K562 (cell line): ENCODE measurements around the gene RHBG. TPM values are rescaled to one million over a fixed set of nuclear protein-coding genes. Genes with fewer than 3 reads are reported as not detected.

Experiments
- ATAC-seq: fragments of 200-7000 bp; cut with Tn5 transposase; 3 replicates; pipeline ENCODE4 v1.9.1; 2020; ENCODE audit warnings: moderate library complexity
- BruUV-seq: library from RNA; stranded (reverse); fragments of 400-500 nt; replicated peaks from 2 replicates; lab custom pipeline; 2021; lab: Mats Ljungman, UMichigan
- CTCF ChIA-PET: fragments of 300-600 bp; formaldehyde crosslinking; extraction: SDS; loops from one replicate; lab custom pipeline; 2021; ENCODE audit warnings: low intra/inter-chr PET ratio; lab: Yijun Ruan, JAX
- POLR2A ChIA-PET: fragments of 300-600, 350-650 bp; sonication (Branson Sonifier 250); formaldehyde crosslinking; extraction: SDS; loops from one replicate; lab custom pipeline; 2021; ENCODE audit warnings: antibody characterized with exemption, inconsistent platforms; lab: Yijun Ruan, JAX
- DNase-seq, 4 experiments: peaks; one replicate each; pipeline versions ENCODE4 v3.0.0 to v3.0.0-alpha.2; 2011 to 2018; ENCODE audit warnings: low spot score in 3 of 4, mixed read lengths in 3 of 4; ENCODE audit errors: extremely low read depth in 1 of 4
- FAIRE-seq: peaks from 2 replicates; lab custom pipeline; 2011; peaks lifted over from hg19 to GRCh38; lab: Jason Lieb, UNC
- H2AFZ ChIP-seq: 2 replicates; pipeline ENCODE4 v1.6.0; 2011; ENCODE audit warnings: low read depth, low read length, control low read depth, inconsistent platforms
- H3K27ac ChIP-seq: fragments of 200-600 bp; 3 replicates; pipeline ENCODE4 v1.8.0; 2011; ENCODE audit warnings: low read depth, mild to moderate bottlenecking, control low read depth, inconsistent platforms, low read length, moderate library complexity, mixed read lengths; ENCODE audit errors: extremely low read depth
- H3K27me3 ChIP-seq, 2 experiments: fragments of 300-600 bp in 1 of 2; 2 replicates in 1 of 2; 3 replicates in 1 of 2; pipeline versions ENCODE4 v1.6.0 to v1.8.0; 2011; ENCODE audit warnings: inconsistent platforms in 2 of 2, low read length in 2 of 2, mild to moderate bottlenecking in 1 of 2, mixed read lengths in 1 of 2, moderate library complexity in 1 of 2; ENCODE audit not compliant: control insufficient read depth in 2 of 2, insufficient read depth in 2 of 2
- H3K36me3 ChIP-seq: fragments of 300-600 bp; 3 replicates; pipeline ENCODE4 v1.8.0; 2011; ENCODE audit warnings: mild to moderate bottlenecking, low read length, inconsistent platforms; ENCODE audit not compliant: control insufficient read depth, insufficient read depth
- H3K4me1 ChIP-seq, 2 experiments: fragments of 200-600 bp in 1 of 2; replicated peaks in 1 of 2; 2 replicates in 1 of 2; 3 replicates in 1 of 2; pipeline versions ENCODE4 v1.5.1 to v1.8.0; 2011; ENCODE audit warnings: inconsistent platforms in 2 of 2, low read length in 2 of 2, mild to moderate bottlenecking in 1 of 2, mixed read lengths in 1 of 2, moderate library complexity in 1 of 2; ENCODE audit not compliant: control insufficient read depth in 2 of 2, insufficient read depth in 2 of 2
- H3K4me2 ChIP-seq: 2 replicates; pipeline ENCODE4 v1.6.1; 2011; ENCODE audit warnings: low read length, control low read depth, inconsistent platforms, mixed read lengths; ENCODE audit not compliant: insufficient read depth
- H3K4me3 ChIP-seq: fragments of 200-600 bp; sonication (generic), shearing (Covaris generic); 2 replicates; pipeline ENCODE4 v1.5.1; 2016; ENCODE audit warnings: control low read depth, inconsistent platforms
- H3K79me2 ChIP-seq: fragments of 200-600 bp; 3 replicates; pipeline ENCODE4 v1.8.0; 2011; ENCODE audit warnings: low read length, inconsistent platforms; ENCODE audit not compliant: control insufficient read depth, insufficient read depth
- H3K9ac ChIP-seq, 2 experiments: 2 replicates each; pipeline versions ENCODE4 v1.6.0 to v1.6.1; 2011; ENCODE audit warnings: low read depth in 2 of 2, low read length in 2 of 2, control low read depth in 1 of 2, inconsistent platforms in 1 of 2, mild to moderate bottlenecking in 1 of 2, mixed read lengths in 1 of 2; ENCODE audit not compliant: insufficient read depth in 1 of 2
- H3K9me1 ChIP-seq: one replicate; pipeline ENCODE4 v1.6.0; 2011; ENCODE audit warnings: inconsistent platforms, mild to moderate bottlenecking, low read length, moderate library complexity; ENCODE audit not compliant: control insufficient read depth, insufficient read depth
- H3K9me3 ChIP-seq: replicated peaks from 2 replicates; pipeline ENCODE4 v1.5.1; 2011; ENCODE audit warnings: low read depth, low read length, inconsistent platforms; ENCODE audit not compliant: control insufficient read depth, insufficient read depth
- H4K20me1 ChIP-seq: replicated peaks from 2 replicates; pipeline ENCODE4 v1.6.1; 2011; ENCODE audit warnings: low read length, inconsistent platforms, mixed read lengths; ENCODE audit not compliant: control insufficient read depth, insufficient read depth
- FUS ChIP-seq: fragments of 200-400 bp; formaldehyde crosslinking; optimal IDR thresholded peaks from 2 replicates; pipeline ENCODE3; 2017; ENCODE audit warnings: low read depth, low read length
- MCM2 ChIP-seq: fragments of 450-650 bp; IDR thresholded peaks from 2 replicates; pipeline ENCODE4 v1.6.1; 2017; ENCODE audit warnings: low read depth, mild to moderate bottlenecking
- PRMT5 ChIP-seq: sonication (generic); formaldehyde crosslinking; IDR thresholded peaks from 2 replicates; pipeline ENCODE4 v1.5.0; 2020; ENCODE audit warnings: missing genetic modification reagents
- RERE ChIP-seq: sonication (generic); formaldehyde crosslinking; IDR thresholded peaks from 2 replicates; pipeline ENCODE4 v1.8.0; 2023; ENCODE audit warnings: missing genetic modification reagents, mild to moderate bottlenecking, borderline replicate concordance
- SPI1 ChIP-seq: IDR thresholded peaks from 2 replicates; pipeline ENCODE4 v1.6.1; 2011; ENCODE audit warnings: low read depth, low read length, control low read depth, borderline replicate concordance
- SRSF7 ChIP-seq: fragments of 200-400 bp; formaldehyde crosslinking; optimal IDR thresholded peaks from 2 replicates; pipeline ENCODE3; 2017; ENCODE audit warnings: mild to moderate bottlenecking, low read depth, low read length
- TEAD1 ChIP-seq, 2 experiments: fragments of 450-650 bp in 1 of 2; sonication (generic) in 1 of 2; formaldehyde crosslinking; IDR thresholded peaks; 2 replicates each; pipeline versions ENCODE4 v1.4.0 to v1.8.0; 2020 to 2022; ENCODE audit warnings: mild to moderate bottlenecking in 2 of 2, missing genetic modification reagents in 1 of 2
- ZNF282 ChIP-seq: sonication (generic); formaldehyde crosslinking; IDR thresholded peaks from 2 replicates; pipeline ENCODE4 v1.8.1; 2023; ENCODE audit warnings: missing genetic modification reagents
- ZNF561 ChIP-seq: fragments of 450-650 bp; formaldehyde crosslinking; conservative IDR thresholded peaks from 2 replicates; pipeline ENCODE4 v1.4.0; 2020; ENCODE audit warnings: mild to moderate bottlenecking, moderate library complexity
- ZNF695 ChIP-seq: fragments of 450-650 bp; formaldehyde crosslinking; IDR thresholded peaks from 2 replicates; pipeline ENCODE4 v1.4.0; 2020; ENCODE audit warnings: mild to moderate bottlenecking, moderate library complexity
- ZNF75A ChIP-seq: fragments of 450-650 bp; formaldehyde crosslinking; IDR thresholded peaks from 2 replicates; pipeline ENCODE4 v1.4.0; 2020; ENCODE audit warnings: mild to moderate bottlenecking
- WGBS: fragments of 100-300 bp; shearing (Covaris generic); methylation state at CpG from one replicate; pipeline ENCODE4 v1.1.6; 2016; ENCODE audit warnings: low coverage, mixed read lengths; ENCODE audit not compliant: insufficient coverage; ENCODE audit errors: missing lambda C conversion rate; 5-methylcytosine and 5-hydroxymethylcytosine counted together
- in situ Hi-C: fragments of 300-500 bp; cut with MboI; formaldehyde crosslinking; loops from 4 replicates; pipeline ENCODE4 v1.15.0; 2018; ENCODE audit warnings: inconsistent platforms, mixed read lengths
- intact Hi-C: fragments of 100-400 bp; cut with micrococcal nuclease; formaldehyde crosslinking; loops from 2 replicates; pipeline ENCODE4 v1.14.2; 2022
- polyA plus RNA-seq, 8 experiments: library from polyadenylated mRNA; depleted of rRNA in 4 of 8; stranded (reverse) in 5 of 8; unstranded in 3 of 8; fragments of >200 nt; fragmentation: Nextera tagmentation in 2 of 8; fragmentation: Illumina TruSeq in 1 of 8; extraction: Ambion mirVana in 2 of 8; extraction: Trizol in 1 of 8; gene quantifications; 2 replicates each; pipeline versions ENCODE4 v1.2.1 to v1.2.3, GENCODE V29; 2011 to 2014; ENCODE audit warnings: inconsistent platforms in 1 of 8, missing spikeins in 1 of 8
- total RNA-seq, 7 experiments: library from RNA; depleted of rRNA in 6 of 7; stranded (reverse); fragments of >200 nt in 6 of 7; fragmentation: Illumina TruSeq in 2 of 7; extraction: Trizol in 2 of 7; gene quantifications; 2 replicates each; pipeline versions ENCODE4 v1.2.1 to v1.2.3, GENCODE V29; 2011 to 2021; ENCODE audit warnings: low replicate concordance in 1 of 7
- TF ChIP-seq, protein P1 (sequence below): fragments of 450-650 bp; conservative IDR thresholded peaks from 2 replicates; pipeline ENCODE4 v1.6.1; 2016; ENCODE audit warnings: missing genetic modification characterization, low read depth, mild to moderate bottlenecking, missing compliant biosample characterization, moderate library complexity
- TF ChIP-seq, protein P2 (sequence below): fragments of 250-450 bp; sonication (Bioruptor Pico); IDR thresholded peaks from 2 replicates; pipeline ENCODE4 v1.8.0; 2021; ENCODE audit warnings: borderline replicate concordance, mild to moderate bottlenecking, moderate library complexity; ENCODE audit not compliant: poor library complexity, severe bottlenecking

The RHBG gene
- total and polyA plus RNA-seq, 9 of the 15 experiments (the other 6 are each of a cell fraction or from before 2014, with no cell fraction given), result not detected

DNA sequence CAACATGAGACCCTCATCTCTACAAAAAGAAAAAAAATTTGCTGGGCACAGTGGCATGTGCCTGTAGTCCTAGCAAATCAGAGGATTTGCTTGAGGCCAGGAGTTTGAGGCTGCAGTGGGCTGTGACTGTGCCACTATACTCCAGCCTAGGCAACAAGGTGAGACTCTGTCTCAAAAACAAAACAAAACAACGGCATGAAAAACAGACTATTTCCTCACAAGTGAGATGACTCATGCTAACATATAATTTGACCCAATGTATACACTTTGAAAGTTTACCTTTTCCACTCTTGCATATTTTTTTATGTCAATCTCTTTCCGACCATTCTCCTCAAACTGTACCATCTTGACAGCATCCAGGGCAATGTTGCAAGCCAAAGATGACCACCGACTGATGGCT, 48.5 kb upstream of the RHBG start:
- no peak overlapping the region for H2AFZ ChIP-seq
- no peaks in the 10 kb centered on the region for H3K4me1 ChIP-seq
- no peak overlapping the region for H3K4me2 ChIP-seq
- no peaks in the 10 kb centered on the region; the same call in 2 of the 3 replicates for H3K79me2 ChIP-seq
- no peak for FAIRE-seq
- no peaks in the 10 kb centered on the region for H3K9me1 ChIP-seq
- in situ Hi-C loops, result no loop called here
- 92% methylated on average over 3 of the region's 3 CpGs for WGBS
- H4K20me1 ChIP-seq, result no peaks in the 10 kb centered on the region
- TF ChIP-seq, protein P1, sequence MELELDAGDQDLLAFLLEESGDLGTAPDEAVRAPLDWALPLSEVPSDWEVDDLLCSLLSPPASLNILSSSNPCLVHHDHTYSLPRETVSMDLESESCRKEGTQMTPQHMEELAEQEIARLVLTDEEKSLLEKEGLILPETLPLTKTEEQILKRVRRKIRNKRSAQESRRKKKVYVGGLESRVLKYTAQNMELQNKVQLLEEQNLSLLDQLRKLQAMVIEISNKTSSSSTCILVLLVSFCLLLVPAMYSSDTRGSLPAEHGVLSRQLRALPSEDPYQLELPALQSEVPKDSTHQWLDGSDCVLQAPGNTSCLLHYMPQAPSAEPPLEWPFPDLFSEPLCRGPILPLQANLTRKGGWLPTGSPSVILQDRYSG (tag), result no peak
- TF ChIP-seq SRSF7 (no peak), ZNF695 (CRISPR knock-in tag) (no peak), ZNF75A (no peak), FUS (no peak), MCM2 (no peak), ZNF282 (CRISPR knock-in tag) (no peak), ZNF561 (CRISPR knock-in tag) (no peak), RERE (CRISPR knock-in tag) (no peak), PRMT5 (CRISPR knock-in tag) (no peak), TEAD1 (CRISPR knock-in tag; IDR thresholded peaks at IDR 0.05) (no peak), SPI1 (no peak)
- TF ChIP-seq, protein P2, sequence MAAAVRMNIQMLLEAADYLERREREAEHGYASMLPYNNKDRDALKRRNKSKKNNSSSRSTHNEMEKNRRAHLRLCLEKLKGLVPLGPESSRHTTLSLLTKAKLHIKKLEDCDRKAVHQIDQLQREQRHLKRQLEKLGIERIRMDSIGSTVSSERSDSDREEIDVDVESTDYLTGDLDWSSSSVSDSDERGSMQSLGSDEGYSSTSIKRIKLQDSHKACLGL (CRISPR knock-in tag), result no peak
- CTCF ChIA-PET, result interaction anchor here (1.6 to 1.8 kb wide), 2 partner anchors 174 to 230 kb away, joined by 6 to 8 read pairs; no protein-coding TSS in a partner anchor
- POLR2A ChIA-PET, result interaction anchor here (0.9 kb wide), 1 partner anchor 13 kb away, joined by 3 read pairs; no protein-coding TSS in a partner anchor
- ATAC-seq, result no peak
- peaks cover 92% of the 10 kb centered on the region for H3K36me3 ChIP-seq
- DNase-seq, result no peak
- H3K27me3 ChIP-seq, result no peaks in the 10 kb centered on the region
- no peaks in the 10 kb centered on the region for H3K9me3 ChIP-seq
- H3K9ac ChIP-seq, result no peak overlapping the region
- intact Hi-C loops, result no loop called here
- H3K4me3 ChIP-seq, result no peak overlapping the region
- BruUV-seq, result no TSS peak
- no peak overlapping the region for H3K27ac ChIP-seq
